ENCODE measurements around the gene VWA3A.
"Not testable (repeated sequence)": the region's sequence is repeated elsewhere in the genome, so short reads cannot be mapped to it uniquely, and the experiment has no call there.

The VWA3A gene

GRCh38 chr16:22191532-22192260, 99.4 kb downstream of the VWA3A start:
- peak overlapping the region; percentile 61 for H3K4me3 ChIP-seq (ENCODE audit: low read depth, low read length)
- TF ChIP-seq, protein P1, sequence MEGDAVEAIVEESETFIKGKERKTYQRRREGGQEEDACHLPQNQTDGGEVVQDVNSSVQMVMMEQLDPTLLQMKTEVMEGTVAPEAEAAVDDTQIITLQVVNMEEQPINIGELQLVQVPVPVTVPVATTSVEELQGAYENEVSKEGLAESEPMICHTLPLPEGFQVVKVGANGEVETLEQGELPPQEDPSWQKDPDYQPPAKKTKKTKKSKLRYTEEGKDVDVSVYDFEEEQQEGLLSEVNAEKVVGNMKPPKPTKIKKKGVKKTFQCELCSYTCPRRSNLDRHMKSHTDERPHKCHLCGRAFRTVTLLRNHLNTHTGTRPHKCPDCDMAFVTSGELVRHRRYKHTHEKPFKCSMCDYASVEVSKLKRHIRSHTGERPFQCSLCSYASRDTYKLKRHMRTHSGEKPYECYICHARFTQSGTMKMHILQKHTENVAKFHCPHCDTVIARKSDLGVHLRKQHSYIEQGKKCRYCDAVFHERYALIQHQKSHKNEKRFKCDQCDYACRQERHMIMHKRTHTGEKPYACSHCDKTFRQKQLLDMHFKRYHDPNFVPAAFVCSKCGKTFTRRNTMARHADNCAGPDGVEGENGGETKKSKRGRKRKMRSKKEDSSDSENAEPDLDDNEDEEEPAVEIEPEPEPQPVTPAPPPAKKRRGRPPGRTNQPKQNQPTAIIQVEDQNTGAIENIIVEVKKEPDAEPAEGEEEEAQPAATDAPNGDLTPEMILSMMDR (IDR thresholded peaks at IDR 0.05; ENCODE audit: low read depth, low read length), result no peak

GRCh38 chr16:22192261-22193062, 100.1 kb downstream of the VWA3A start:
- H3K4me3 ChIP-seq (ENCODE audit: low read depth, low read length), result peak overlapping the region; percentile 61
- TF ChIP-seq, protein P1 (IDR thresholded peaks at IDR 0.05; ENCODE audit: low read depth, low read length), result no peak

DNA sequence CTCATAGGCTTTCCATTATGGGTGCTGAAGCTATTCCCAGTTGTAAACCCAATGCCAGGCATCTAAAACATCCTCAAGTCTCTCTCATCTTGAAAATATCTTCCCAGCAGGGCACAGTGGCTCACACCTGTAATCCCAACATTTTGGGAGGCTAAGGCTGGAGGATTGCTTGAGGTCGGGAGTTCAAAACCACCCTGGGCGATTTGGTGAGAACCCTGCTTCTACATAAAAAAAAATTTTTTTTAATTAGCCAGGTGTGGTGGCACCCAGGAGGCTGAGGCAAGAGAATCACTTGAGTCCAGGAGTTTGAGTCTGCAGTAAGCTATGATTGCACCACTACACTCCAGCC, 100.7 kb downstream of the VWA3A start:
- TF ChIP-seq, protein P1 (IDR thresholded peaks at IDR 0.05; ENCODE audit: low read depth, low read length), result no peak
- no peak overlapping the region for H3K4me3 ChIP-seq (ENCODE audit: low read depth, low read length)

DNA sequence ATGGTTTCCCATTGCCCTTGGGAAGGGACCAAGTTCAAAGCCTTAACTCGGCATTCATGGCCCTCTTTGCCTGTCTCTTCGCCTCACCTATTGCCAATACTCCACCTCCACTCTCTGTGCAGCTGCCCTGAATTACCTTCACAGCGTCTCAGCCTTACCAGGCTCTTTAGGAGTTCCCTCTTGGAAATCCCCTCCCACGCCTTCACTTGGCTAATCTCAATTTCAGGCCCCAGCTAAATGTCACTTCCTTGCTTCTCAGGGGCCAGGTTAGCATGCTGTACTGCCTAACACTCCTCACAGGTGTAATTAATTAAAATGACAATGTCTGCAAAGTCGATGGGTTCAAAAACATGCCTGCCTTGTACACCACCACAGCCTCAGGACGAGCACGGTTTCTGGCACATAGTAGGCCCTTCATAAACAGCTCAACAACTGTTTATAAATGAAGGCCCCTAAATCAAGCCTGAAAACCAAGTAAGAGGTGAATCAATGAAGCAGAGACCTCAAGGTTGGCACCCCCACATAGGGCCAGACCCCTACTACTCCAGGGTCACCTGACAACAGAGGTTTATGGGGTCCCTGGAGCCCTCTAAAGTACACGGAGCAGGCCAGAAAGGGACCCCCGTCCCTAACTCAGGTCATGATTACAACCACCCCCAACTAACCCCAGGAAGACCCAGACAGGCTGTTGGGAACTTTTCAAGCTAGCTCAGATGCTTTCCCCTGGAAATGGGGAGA, 102.5 kb downstream of the VWA3A start:
- H3K4me3 ChIP-seq (ENCODE audit: low read depth, low read length), result no peak overlapping the region
- TF ChIP-seq, protein P1 (IDR thresholded peaks at IDR 0.05; ENCODE audit: low read depth, low read length), result no peak

GRCh38 chr16:22195445-22195694, 103.0 kb downstream of the VWA3A start:
- no peak overlapping the region for H3K4me3 ChIP-seq (ENCODE audit: low read depth, low read length)
- TF ChIP-seq, protein P1 (IDR thresholded peaks at IDR 0.05; ENCODE audit: low read depth, low read length), result no peak

DNA sequence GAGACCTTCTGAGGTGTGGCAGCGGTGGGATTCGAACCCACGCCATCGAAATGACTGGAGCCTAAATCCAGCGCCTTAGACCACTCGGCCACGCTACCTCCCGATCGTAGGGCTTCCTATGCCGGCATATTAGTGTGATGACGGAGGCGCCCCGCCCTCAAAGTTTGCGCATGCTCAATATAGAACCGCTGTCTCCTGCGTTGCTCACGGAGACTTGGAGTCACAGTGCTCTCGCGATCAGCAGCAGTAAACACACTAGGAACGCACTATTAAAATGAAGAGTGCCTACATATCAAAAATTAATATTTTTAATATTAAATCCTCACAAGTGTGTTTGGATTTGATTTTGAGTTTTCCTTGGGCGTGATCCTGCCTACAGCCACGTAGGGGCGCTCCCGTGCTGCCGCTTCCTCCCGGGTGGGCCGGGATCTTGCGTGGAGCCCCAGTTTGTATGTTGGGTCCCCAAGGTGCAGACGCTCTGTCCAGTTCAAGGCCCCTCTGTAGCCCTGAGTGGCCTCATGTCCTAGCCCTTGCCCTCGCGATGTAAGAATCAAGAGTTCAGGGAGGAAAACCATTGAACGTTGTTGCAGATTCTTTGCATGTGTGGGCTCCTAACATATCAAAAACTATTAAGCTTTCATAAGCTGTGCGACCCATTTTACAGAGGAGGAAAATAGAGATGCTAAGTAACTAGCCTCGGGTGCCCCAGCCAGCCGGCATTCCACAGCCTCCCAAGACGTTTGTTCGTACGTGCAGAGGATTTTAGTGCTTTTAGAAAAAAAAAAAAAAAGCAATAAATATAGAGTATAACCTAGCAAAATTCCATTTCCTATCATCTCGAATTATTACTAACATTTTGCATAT, 103.6 kb downstream of the VWA3A start:
- H3K4me3 ChIP-seq (ENCODE audit: low read depth, low read length), result peak overlapping the region; percentile 60
- TF ChIP-seq, protein P1 (IDR thresholded peaks at IDR 0.05; ENCODE audit: low read depth, low read length), result peak; percentile 85

GRCh38 chr16:22196559-22197168, 104.3 kb downstream of the VWA3A start:
- not testable (repeated sequence) for H3K4me3 ChIP-seq (ENCODE audit: low read depth, low read length)
